Measurements from ENCODE around the gene GLYATL2. TPM values are rescaled to one million over a fixed set of nuclear protein-coding genes. Genes with fewer than 3 reads are reported as not detected.

GLYATL2 gene
- total RNA-seq, 4 donors from 2014 or later = not detected

- DNase-seq (no peak), ATAC-seq (no peak)
- no peak for TF ChIP-seq POLR2A (IDR thresholded peaks at IDR 0.05)
- TF ChIP-seq, protein P1, sequence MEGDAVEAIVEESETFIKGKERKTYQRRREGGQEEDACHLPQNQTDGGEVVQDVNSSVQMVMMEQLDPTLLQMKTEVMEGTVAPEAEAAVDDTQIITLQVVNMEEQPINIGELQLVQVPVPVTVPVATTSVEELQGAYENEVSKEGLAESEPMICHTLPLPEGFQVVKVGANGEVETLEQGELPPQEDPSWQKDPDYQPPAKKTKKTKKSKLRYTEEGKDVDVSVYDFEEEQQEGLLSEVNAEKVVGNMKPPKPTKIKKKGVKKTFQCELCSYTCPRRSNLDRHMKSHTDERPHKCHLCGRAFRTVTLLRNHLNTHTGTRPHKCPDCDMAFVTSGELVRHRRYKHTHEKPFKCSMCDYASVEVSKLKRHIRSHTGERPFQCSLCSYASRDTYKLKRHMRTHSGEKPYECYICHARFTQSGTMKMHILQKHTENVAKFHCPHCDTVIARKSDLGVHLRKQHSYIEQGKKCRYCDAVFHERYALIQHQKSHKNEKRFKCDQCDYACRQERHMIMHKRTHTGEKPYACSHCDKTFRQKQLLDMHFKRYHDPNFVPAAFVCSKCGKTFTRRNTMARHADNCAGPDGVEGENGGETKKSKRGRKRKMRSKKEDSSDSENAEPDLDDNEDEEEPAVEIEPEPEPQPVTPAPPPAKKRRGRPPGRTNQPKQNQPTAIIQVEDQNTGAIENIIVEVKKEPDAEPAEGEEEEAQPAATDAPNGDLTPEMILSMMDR (IDR thresholded peaks at IDR 0.05 in 4 of 5, conservative IDR thresholded peaks at IDR 0.05 in 1 of 5) = no peak
- H3K27me3 ChIP-seq = no peaks in the 10 kb centered on the region
- H3K4me3 ChIP-seq = no peak overlapping the region
- in situ Hi-C loops (cut with MboI; ENCODE audit: low sequenced_read_pairs in 4 of 4) (no loop called here), intact Hi-C loops (cut with DNase I; ENCODE audit: low total_unique reads) (no loop called here)
- no peaks in the 10 kb centered on the region for H3K36me3 ChIP-seq
- no peaks in the 10 kb centered on the region for H3K9me3 ChIP-seq
- no peak overlapping the region for H3K27ac ChIP-seq
- no peaks in the 10 kb centered on the region for H3K4me1 ChIP-seq
Measured at GRCh38 chr11:58861533-58861932, 17.0 kb upstream of the GLYATL2 start.

GRCh38 chr11:58856806-58857205 lies 12.3 kb upstream of the GLYATL2 start:
- intact Hi-C loops (cut with DNase I; ENCODE audit: low total_unique reads) (no loop called here), in situ Hi-C loops (cut with MboI; ENCODE audit: low sequenced_read_pairs in 4 of 4) (no loop called here)
- Histone ChIP-seq H3K27ac (no peak overlapping the region), H3K4me3 (no peak overlapping the region), H3K4me1 (no peaks in the 10 kb centered on the region), H3K27me3 (no peaks in the 10 kb centered on the region), H3K36me3 (no peaks in the 10 kb centered on the region), H3K9me3 (no peaks in the 10 kb centered on the region)
- DNase-seq (no peak), ATAC-seq (no peak)
- TF ChIP-seq, protein P1 (IDR thresholded peaks at IDR 0.05 in 4 of 5, conservative IDR thresholded peaks at IDR 0.05 in 1 of 5) = no peak
- TF ChIP-seq POLR2A (IDR thresholded peaks at IDR 0.05) = no peak

- DNase-seq = no peak
- H3K4me3 ChIP-seq = no peak overlapping the region
- H3K4me1 ChIP-seq = no peaks in the 10 kb centered on the region
- H3K36me3 ChIP-seq = no peaks in the 10 kb centered on the region
- no peak for ATAC-seq
- H3K27ac ChIP-seq = no peak overlapping the region
- TF ChIP-seq POLR2A (IDR thresholded peaks at IDR 0.05) = no peak
- TF ChIP-seq, protein P1 (IDR thresholded peaks at IDR 0.05 in 4 of 5, conservative IDR thresholded peaks at IDR 0.05 in 1 of 5) = no peak
- in situ Hi-C loops (cut with MboI; ENCODE audit: low sequenced_read_pairs in 4 of 4) = loop anchor here in 1 of 4 donors (25.0 kb wide), 1 partner anchor 108 kb away; the partner anchor contains the start of gene GLYAT
- H3K9me3 ChIP-seq = no peaks in the 10 kb centered on the region
- intact Hi-C loops (cut with DNase I; ENCODE audit: low total_unique reads) = no loop called here
- H3K27me3 ChIP-seq = no peaks in the 10 kb centered on the region
Measured at GRCh38 chr11:58845386-58845785, 882 bp upstream of the GLYATL2 start.

GRCh38 chr11:58837707-58838388 lies 6.7 kb downstream of the GLYATL2 start:
- DNase-seq (no peak), ATAC-seq (no peak)
- H3K27ac ChIP-seq = no peak overlapping the region
- H3K4me3 ChIP-seq = no peak overlapping the region
- no peaks in the 10 kb centered on the region for H3K4me1 ChIP-seq
- H3K36me3 ChIP-seq = no peaks in the 10 kb centered on the region
- TF ChIP-seq, protein P1 (IDR thresholded peaks at IDR 0.05 in 4 of 5, conservative IDR thresholded peaks at IDR 0.05 in 1 of 5) = no peak
- TF ChIP-seq POLR2A (IDR thresholded peaks at IDR 0.05) = no peak
- H3K27me3 ChIP-seq = no peaks in the 10 kb centered on the region
- no peaks in the 10 kb centered on the region for H3K9me3 ChIP-seq
- intact Hi-C loops (cut with DNase I; ENCODE audit: low total_unique reads) = no loop called here
- in situ Hi-C loops (cut with MboI; ENCODE audit: low sequenced_read_pairs in 4 of 4) = loop anchor here in 1 of 4 donors (25.0 kb wide), 1 partner anchor 101 kb away; the partner anchor contains the start of gene GLYAT

All from gastrocnemius medialis (tissue), 4 donors.